Testis (tissue), 2 donors: ENCODE data around the gene PEX19.

Experiments used
- POLR2A ChIP-seq: fragments of 450-650 bp; IDR thresholded peaks from one replicate; pipeline ENCODE4 v1.6.1; 2017; ENCODE audit warnings: antibody characterized with exemption, mild to moderate bottlenecking, moderate library complexity
- TF ChIP-seq, protein P1 (sequence below), 3 experiments: fragments of 450-650 bp in 2 of 3; fragments of 200-600 bp in 1 of 3; sonication (generic) in 1 of 3; IDR thresholded peaks; one replicate each; pipeline ENCODE4 v1.5.1; 2016 to 2019; ENCODE audit warnings: antibody characterized with exemption in 3 of 3, mild to moderate bottlenecking in 2 of 3, moderate library complexity in 1 of 3

DNA sequence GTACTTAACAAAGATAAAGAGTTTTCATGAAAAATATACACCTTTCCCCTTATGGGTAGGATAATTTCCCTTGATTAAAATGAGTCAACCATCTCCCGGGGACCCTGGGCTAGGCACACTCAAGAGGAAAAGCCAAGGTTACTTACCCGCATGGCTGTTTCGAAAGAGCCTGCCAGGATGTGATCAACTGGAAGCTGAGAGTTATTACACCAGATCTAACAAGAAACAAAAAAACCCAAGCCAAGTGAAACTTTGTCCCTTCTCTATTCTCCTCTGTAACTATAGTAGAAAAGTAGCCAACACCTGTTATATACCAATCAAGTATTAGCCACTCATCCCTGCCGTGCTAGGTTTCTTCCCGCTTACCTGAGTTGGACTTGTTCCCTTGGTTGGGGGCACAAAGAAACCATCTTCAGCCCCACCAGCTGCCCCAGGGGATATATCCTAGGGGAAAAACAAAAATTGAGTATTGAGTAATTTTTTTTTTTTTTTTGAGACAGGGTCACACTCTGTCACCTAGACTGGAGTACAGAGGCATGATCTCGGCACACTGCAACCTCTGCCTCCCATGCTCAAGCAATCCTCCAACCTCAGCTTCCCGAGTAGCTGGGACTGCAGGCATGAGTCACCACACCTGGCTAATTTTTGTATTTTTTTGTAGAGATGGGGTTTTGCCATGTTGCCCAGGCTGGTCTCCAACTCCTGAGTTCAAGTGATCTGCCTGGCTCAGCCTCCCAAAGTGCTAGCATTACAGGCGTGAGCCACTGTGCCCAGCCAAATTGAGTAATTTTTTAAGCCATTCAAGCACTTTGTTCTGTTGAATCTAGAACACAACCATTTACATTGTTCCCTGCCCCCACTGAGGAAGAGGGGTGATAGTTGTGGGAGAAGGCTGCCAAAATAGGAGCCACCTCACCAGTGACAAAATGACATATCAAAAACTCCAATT lies 8.4 kb upstream of the PEX19 start:
- TF ChIP-seq, protein P1, sequence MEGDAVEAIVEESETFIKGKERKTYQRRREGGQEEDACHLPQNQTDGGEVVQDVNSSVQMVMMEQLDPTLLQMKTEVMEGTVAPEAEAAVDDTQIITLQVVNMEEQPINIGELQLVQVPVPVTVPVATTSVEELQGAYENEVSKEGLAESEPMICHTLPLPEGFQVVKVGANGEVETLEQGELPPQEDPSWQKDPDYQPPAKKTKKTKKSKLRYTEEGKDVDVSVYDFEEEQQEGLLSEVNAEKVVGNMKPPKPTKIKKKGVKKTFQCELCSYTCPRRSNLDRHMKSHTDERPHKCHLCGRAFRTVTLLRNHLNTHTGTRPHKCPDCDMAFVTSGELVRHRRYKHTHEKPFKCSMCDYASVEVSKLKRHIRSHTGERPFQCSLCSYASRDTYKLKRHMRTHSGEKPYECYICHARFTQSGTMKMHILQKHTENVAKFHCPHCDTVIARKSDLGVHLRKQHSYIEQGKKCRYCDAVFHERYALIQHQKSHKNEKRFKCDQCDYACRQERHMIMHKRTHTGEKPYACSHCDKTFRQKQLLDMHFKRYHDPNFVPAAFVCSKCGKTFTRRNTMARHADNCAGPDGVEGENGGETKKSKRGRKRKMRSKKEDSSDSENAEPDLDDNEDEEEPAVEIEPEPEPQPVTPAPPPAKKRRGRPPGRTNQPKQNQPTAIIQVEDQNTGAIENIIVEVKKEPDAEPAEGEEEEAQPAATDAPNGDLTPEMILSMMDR (IDR thresholded peaks at IDR 0.05) = no peak
- no peak for TF ChIP-seq POLR2A
